Stomach (tissue), 4 donors: ENCODE data around the gene CSH1.
"Not testable (repeated sequence)": the region's sequence is repeated elsewhere in the genome, so short reads cannot be mapped to it uniquely, and the experiment has no call there.

Experiments
- CTCF ChIP-seq, 7 experiments: fragments of 450-650 bp in 4 of 7; fragments of 200-600 bp in 3 of 7; sonication (generic) in 3 of 7; IDR thresholded peaks; one replicate each; pipeline ENCODE4 v1.5.1; 2016 to 2019; ENCODE audit warnings: antibody characterized with exemption in 7 of 7, control low read depth in 2 of 7, mild to moderate bottlenecking in 1 of 7
- EP300 ChIP-seq: sonication (generic); formaldehyde crosslinking; IDR thresholded peaks from one replicate; pipeline ENCODE4 v1.6.1; 2017; ENCODE audit warnings: antibody characterized with exemption
- POLR2A ChIP-seq, 4 donors: fragments of 450-650 bp; IDR thresholded peaks; one replicate each; pipeline ENCODE4 v1.6.1; 2016; ENCODE audit warnings: antibody characterized with exemption in 4 of 4, control low read depth in 2 of 4, mild to moderate bottlenecking in 1 of 4, moderate library complexity in 1 of 4

- TF ChIP-seq CTCF (IDR thresholded peaks at IDR 0.05); EP300; POLR2A (IDR thresholded peaks at IDR 0.05): not testable (repeated sequence)
Measured at GRCh38 chr17:63873577-63873976, 22.8 kb downstream of the CSH1 start, which contains the start of gene CSH2.
